K562 (cell line): ENCODE data around the gene PAH. TPM values are rescaled to one million over a fixed set of nuclear protein-coding genes. Genes with fewer than 3 reads are reported as not detected.
A peak's percentile ranks its signal among the peaks of the same experiment; 100 is the strongest.

Source experiments
- ATAC-seq: fragments of 200-7000 bp; cut with Tn5 transposase; 3 replicates; pipeline ENCODE4 v1.9.1; 2020; ENCODE audit warnings: moderate library complexity
- BruUV-seq: library from RNA; stranded (reverse); fragments of 400-500 nt; replicated peaks from 2 replicates; lab custom pipeline; 2021; lab: Mats Ljungman, UMichigan
- CTCF ChIA-PET: fragments of 300-600 bp; formaldehyde crosslinking; extraction: SDS; loops from one replicate; lab custom pipeline; 2021; ENCODE audit warnings: low intra/inter-chr PET ratio; lab: Yijun Ruan, JAX
- POLR2A ChIA-PET: fragments of 300-600, 350-650 bp; sonication (Branson Sonifier 250); formaldehyde crosslinking; extraction: SDS; loops from one replicate; lab custom pipeline; 2021; ENCODE audit warnings: antibody characterized with exemption, inconsistent platforms; lab: Yijun Ruan, JAX
- DNase-seq, 4 experiments: peaks; one replicate each; pipeline versions ENCODE4 v3.0.0 to v3.0.0-alpha.2; 2011 to 2018; ENCODE audit warnings: low spot score in 3 of 4, mixed read lengths in 3 of 4; ENCODE audit errors: extremely low read depth in 1 of 4
- FAIRE-seq: peaks from 2 replicates; lab custom pipeline; 2011; peaks lifted over from hg19 to GRCh38; lab: Jason Lieb, UNC
- H2AFZ ChIP-seq: 2 replicates; pipeline ENCODE4 v1.6.0; 2011; ENCODE audit warnings: low read depth, low read length, control low read depth, inconsistent platforms
- H3K27ac ChIP-seq: fragments of 200-600 bp; 3 replicates; pipeline ENCODE4 v1.8.0; 2011; ENCODE audit warnings: low read depth, mild to moderate bottlenecking, control low read depth, inconsistent platforms, low read length, moderate library complexity, mixed read lengths; ENCODE audit errors: extremely low read depth
- H3K27me3 ChIP-seq, 2 experiments: fragments of 300-600 bp in 1 of 2; 2 replicates in 1 of 2; 3 replicates in 1 of 2; pipeline versions ENCODE4 v1.6.0 to v1.8.0; 2011; ENCODE audit warnings: inconsistent platforms in 2 of 2, low read length in 2 of 2, mild to moderate bottlenecking in 1 of 2, mixed read lengths in 1 of 2, moderate library complexity in 1 of 2; ENCODE audit not compliant: control insufficient read depth in 2 of 2, insufficient read depth in 2 of 2
- H3K36me3 ChIP-seq: fragments of 300-600 bp; 3 replicates; pipeline ENCODE4 v1.8.0; 2011; ENCODE audit warnings: mild to moderate bottlenecking, low read length, inconsistent platforms; ENCODE audit not compliant: control insufficient read depth, insufficient read depth
- H3K4me1 ChIP-seq, 2 experiments: fragments of 200-600 bp in 1 of 2; replicated peaks in 1 of 2; 2 replicates in 1 of 2; 3 replicates in 1 of 2; pipeline versions ENCODE4 v1.5.1 to v1.8.0; 2011; ENCODE audit warnings: inconsistent platforms in 2 of 2, low read length in 2 of 2, mild to moderate bottlenecking in 1 of 2, mixed read lengths in 1 of 2, moderate library complexity in 1 of 2; ENCODE audit not compliant: control insufficient read depth in 2 of 2, insufficient read depth in 2 of 2
- H3K4me2 ChIP-seq: 2 replicates; pipeline ENCODE4 v1.6.1; 2011; ENCODE audit warnings: low read length, control low read depth, inconsistent platforms, mixed read lengths; ENCODE audit not compliant: insufficient read depth
- H3K4me3 ChIP-seq: fragments of 200-600 bp; sonication (generic), shearing (Covaris generic); 2 replicates; pipeline ENCODE4 v1.5.1; 2016; ENCODE audit warnings: control low read depth, inconsistent platforms
- H3K79me2 ChIP-seq: fragments of 200-600 bp; 3 replicates; pipeline ENCODE4 v1.8.0; 2011; ENCODE audit warnings: low read length, inconsistent platforms; ENCODE audit not compliant: control insufficient read depth, insufficient read depth
- H3K9ac ChIP-seq, 2 experiments: 2 replicates each; pipeline versions ENCODE4 v1.6.0 to v1.6.1; 2011; ENCODE audit warnings: low read depth in 2 of 2, low read length in 2 of 2, control low read depth in 1 of 2, inconsistent platforms in 1 of 2, mild to moderate bottlenecking in 1 of 2, mixed read lengths in 1 of 2; ENCODE audit not compliant: insufficient read depth in 1 of 2
- H3K9me1 ChIP-seq: one replicate; pipeline ENCODE4 v1.6.0; 2011; ENCODE audit warnings: inconsistent platforms, mild to moderate bottlenecking, low read length, moderate library complexity; ENCODE audit not compliant: control insufficient read depth, insufficient read depth
- H3K9me3 ChIP-seq: replicated peaks from 2 replicates; pipeline ENCODE4 v1.5.1; 2011; ENCODE audit warnings: low read depth, low read length, inconsistent platforms; ENCODE audit not compliant: control insufficient read depth, insufficient read depth
- H4K20me1 ChIP-seq: replicated peaks from 2 replicates; pipeline ENCODE4 v1.6.1; 2011; ENCODE audit warnings: low read length, inconsistent platforms, mixed read lengths; ENCODE audit not compliant: control insufficient read depth, insufficient read depth
- DPF2 ChIP-seq: fragments of 450-650 bp; IDR thresholded peaks from 2 replicates; pipeline ENCODE4 v1.6.1; 2016
- E2F4 ChIP-seq: sonication (generic); formaldehyde crosslinking; IDR thresholded peaks from 2 replicates; pipeline ENCODE4 v1.8.0; 2022; ENCODE audit warnings: mild to moderate bottlenecking, low read depth, missing genetic modification reagents
- GTF2E2 ChIP-seq: fragments of 200-800 bp; sonication (Bioruptor generic); IDR thresholded peaks from 2 replicates; pipeline ENCODE4 v1.6.1; 2016; ENCODE audit warnings: missing genetic modification characterization, missing compliant biosample characterization
- ILK ChIP-seq: fragments of 450-650 bp; IDR thresholded peaks from 2 replicates; pipeline ENCODE4 v1.6.1; 2016; ENCODE audit warnings: missing genetic modification characterization, low read depth, mild to moderate bottlenecking, missing compliant biosample characterization, moderate library complexity, borderline replicate concordance
- USF2 ChIP-seq: sonication (generic); formaldehyde crosslinking; IDR thresholded peaks from 2 replicates; pipeline ENCODE4 v1.5.0; 2020; ENCODE audit warnings: missing genetic modification reagents
- ZKSCAN8 ChIP-seq: fragments of 200-800 bp; sonication (Bioruptor generic); IDR thresholded peaks from 2 replicates; pipeline ENCODE4 v1.6.1; 2016; ENCODE audit warnings: missing genetic modification characterization, missing compliant biosample characterization
- ZNF140 ChIP-seq: fragments of 250-450 bp; sonication (Bioruptor Pico); IDR thresholded peaks from 2 replicates; pipeline ENCODE4 v1.8.0; 2021; ENCODE audit warnings: moderate library complexity, mild to moderate bottlenecking, inconsistent platforms
- WGBS: fragments of 100-300 bp; shearing (Covaris generic); methylation state at CpG from one replicate; pipeline ENCODE4 v1.1.6; 2016; ENCODE audit warnings: low coverage, mixed read lengths; ENCODE audit not compliant: insufficient coverage; ENCODE audit errors: missing lambda C conversion rate; 5-methylcytosine and 5-hydroxymethylcytosine counted together
- in situ Hi-C: fragments of 300-500 bp; cut with MboI; formaldehyde crosslinking; loops from 4 replicates; pipeline ENCODE4 v1.15.0; 2018; ENCODE audit warnings: inconsistent platforms, mixed read lengths
- intact Hi-C: fragments of 100-400 bp; cut with micrococcal nuclease; formaldehyde crosslinking; loops from 2 replicates; pipeline ENCODE4 v1.14.2; 2022
- polyA plus RNA-seq, 8 experiments: library from polyadenylated mRNA; depleted of rRNA in 4 of 8; stranded (reverse) in 5 of 8; unstranded in 3 of 8; fragments of >200 nt; fragmentation: Nextera tagmentation in 2 of 8; fragmentation: Illumina TruSeq in 1 of 8; extraction: Ambion mirVana in 2 of 8; extraction: Trizol in 1 of 8; gene quantifications; 2 replicates each; pipeline versions ENCODE4 v1.2.1 to v1.2.3, GENCODE V29; 2011 to 2014; ENCODE audit warnings: inconsistent platforms in 1 of 8, missing spikeins in 1 of 8
- total RNA-seq, 7 experiments: library from RNA; depleted of rRNA in 6 of 7; stranded (reverse); fragments of >200 nt in 6 of 7; fragmentation: Illumina TruSeq in 2 of 7; extraction: Trizol in 2 of 7; gene quantifications; 2 replicates each; pipeline versions ENCODE4 v1.2.1 to v1.2.3, GENCODE V29; 2011 to 2021; ENCODE audit warnings: low replicate concordance in 1 of 7

The PAH gene
- total and polyA plus RNA-seq, 9 of the 15 experiments (the other 6 are each of a cell fraction or from before 2014, with no cell fraction given) = 0.13 to 0.75 (median 0.69) TPM; not detected in 6

- Histone ChIP-seq H4K20me1 (no peaks in the 10 kb centered on the region), H3K27me3 (no peaks in the 10 kb centered on the region), H3K9ac (no peak overlapping the region), H2AFZ (no peak overlapping the region), H3K79me2 (no peaks in the 10 kb centered on the region), H3K4me2 (no peak overlapping the region), H3K4me1 (no peaks in the 10 kb centered on the region), H3K36me3 (no peaks in the 10 kb centered on the region), H3K9me1 (no peaks in the 10 kb centered on the region), H3K4me3 (no peak overlapping the region), H3K9me3 (no peaks in the 10 kb centered on the region), H3K27ac (no peak overlapping the region)
- FAIRE-seq (no peak), ATAC-seq (no peak), DNase-seq (no peak)
- POLR2A ChIA-PET = no interaction called here
- BruUV-seq = no TSS peak
- in situ Hi-C loops = no loop called here
- 0% methylated on average over 2 of the region's 2 CpGs for WGBS
- CTCF ChIA-PET = no interaction called here
- intact Hi-C loops = no loop called here
- TF ChIP-seq E2F4 (CRISPR knock-in tag) (no peak), USF2 (CRISPR knock-in tag) (0 out of 2 replicates have a peak, but pooled peaks have one; percentile 3), ZNF140 (CRISPR knock-in tag) (no peak), ILK (tag) (no peak), ZKSCAN8 (CRISPR knock-in tag) (no peak), GTF2E2 (tag) (no peak), DPF2 (no peak)
Measured at GRCh38 chr12:102873077-102873476, 44.0 kb downstream of the PAH start.
